Activated CD8-positive, alpha-beta memory T cell treated with anti-CD3 and anti-CD28 coated beads, Interleukin-2, amount 50 U/mL, for 4 hours (primary cell): Measurements from ENCODE around the gene PRKCH.
A peak's percentile ranks its signal among the peaks of the same experiment; 100 is the strongest.
"Not testable (repeated sequence)": the region's sequence is repeated elsewhere in the genome, so short reads cannot be mapped to it uniquely, and the experiment has no call there.

Experiments
- DNase-seq: peaks from one replicate; pipeline ENCODE4 v3.0.0-alpha.2; 2020

PRKCH gene

DNA sequence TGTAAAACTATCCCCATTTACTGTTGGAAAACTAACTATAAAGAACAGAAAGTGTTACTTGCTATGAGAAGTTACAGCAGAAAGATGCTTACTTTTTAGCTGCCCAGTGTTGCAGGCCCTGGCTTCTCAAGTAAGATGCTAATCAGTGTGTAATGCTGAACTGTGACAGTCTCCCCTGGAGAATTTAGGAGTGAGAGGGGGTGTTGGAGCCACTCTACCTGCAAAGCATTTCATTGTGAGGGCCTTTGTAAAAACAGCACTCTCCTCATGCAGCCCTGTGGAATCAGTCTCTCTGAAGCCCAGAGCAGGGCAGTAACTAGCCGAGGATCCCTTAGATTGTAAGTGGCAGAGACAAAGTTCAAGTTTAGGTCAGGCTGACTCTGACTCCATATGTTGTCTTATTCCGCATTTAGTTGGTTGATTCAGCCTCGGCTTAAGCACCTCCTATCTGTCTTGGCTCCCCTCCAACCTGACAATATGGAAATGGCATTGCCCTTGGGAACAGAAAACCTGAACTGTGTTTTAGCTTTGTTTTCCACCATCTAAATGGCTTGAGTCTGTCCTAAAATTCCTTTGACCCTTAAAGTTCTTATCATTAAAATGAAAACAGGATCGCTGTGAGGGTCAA is 141.3 kb downstream of the PRKCH start:
- no peak for DNase-seq

- no peak for DNase-seq
These were observed 142.4 kb downstream of the PRKCH start for GRCh38 chr14:61463664-61464285.

DNA sequence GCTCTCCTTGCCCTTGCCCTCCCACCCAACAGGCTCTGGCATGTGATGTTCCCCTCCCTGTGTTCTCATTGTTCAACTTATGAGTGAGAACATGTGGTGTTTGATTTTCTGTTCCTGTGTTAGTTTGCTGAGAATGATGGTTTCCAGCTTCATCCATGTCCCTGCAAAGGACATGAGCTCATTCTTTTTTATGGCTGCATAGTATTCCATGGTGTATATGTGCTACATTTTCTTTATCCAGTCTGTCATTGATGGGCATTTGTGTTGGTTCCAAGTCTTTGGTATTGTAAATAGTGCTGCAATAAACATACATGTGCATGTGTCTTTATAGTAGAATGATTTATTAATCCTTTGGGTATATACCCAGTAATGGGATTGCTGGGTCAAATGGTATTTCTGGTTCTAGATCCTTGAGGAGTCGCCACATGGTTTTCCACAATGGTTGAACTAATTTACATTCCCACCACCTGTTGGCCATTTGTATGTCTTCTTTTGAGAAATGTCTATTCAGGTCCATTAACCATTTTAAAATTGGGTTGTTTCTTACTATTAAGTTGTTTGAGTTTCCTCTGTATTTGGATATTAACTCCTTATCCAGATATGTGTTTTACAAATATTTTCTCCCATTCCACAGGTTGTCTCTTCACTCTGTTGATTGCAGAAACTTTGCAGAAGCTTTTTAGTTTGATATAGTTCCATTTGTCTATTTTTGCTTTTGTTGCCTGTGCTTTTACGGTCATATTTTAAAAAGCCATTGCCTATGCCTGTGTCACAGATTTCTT is 143.4 kb downstream of the PRKCH start:
- DNase-seq: not testable (repeated sequence)

- no peak for DNase-seq
These were observed 145.0 kb downstream of the PRKCH start for GRCh38 chr14:61466249-61466904.

DNA sequence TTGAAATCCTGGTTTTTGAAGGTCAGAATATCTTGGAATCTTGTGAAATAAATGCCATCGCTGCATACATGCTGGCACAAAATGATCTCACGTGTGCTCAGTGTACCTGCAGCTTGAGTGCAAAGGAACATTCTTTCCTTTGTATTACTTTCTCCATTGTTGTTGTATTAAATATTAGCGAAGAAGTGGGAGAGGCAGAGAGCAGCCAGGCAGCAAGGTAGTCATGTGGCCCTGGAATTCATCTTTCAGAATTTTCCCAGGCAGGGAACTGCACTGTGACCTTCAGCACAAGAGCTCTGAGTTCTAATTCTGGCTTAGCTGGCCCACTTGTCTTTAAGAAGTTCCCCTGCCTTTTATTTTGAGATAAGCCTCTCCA is 145.5 kb downstream of the PRKCH start:
- no peak for DNase-seq

GRCh38 chr14:61467296-61467695 is 145.9 kb downstream of the PRKCH start:
- no peak for DNase-seq

DNA sequence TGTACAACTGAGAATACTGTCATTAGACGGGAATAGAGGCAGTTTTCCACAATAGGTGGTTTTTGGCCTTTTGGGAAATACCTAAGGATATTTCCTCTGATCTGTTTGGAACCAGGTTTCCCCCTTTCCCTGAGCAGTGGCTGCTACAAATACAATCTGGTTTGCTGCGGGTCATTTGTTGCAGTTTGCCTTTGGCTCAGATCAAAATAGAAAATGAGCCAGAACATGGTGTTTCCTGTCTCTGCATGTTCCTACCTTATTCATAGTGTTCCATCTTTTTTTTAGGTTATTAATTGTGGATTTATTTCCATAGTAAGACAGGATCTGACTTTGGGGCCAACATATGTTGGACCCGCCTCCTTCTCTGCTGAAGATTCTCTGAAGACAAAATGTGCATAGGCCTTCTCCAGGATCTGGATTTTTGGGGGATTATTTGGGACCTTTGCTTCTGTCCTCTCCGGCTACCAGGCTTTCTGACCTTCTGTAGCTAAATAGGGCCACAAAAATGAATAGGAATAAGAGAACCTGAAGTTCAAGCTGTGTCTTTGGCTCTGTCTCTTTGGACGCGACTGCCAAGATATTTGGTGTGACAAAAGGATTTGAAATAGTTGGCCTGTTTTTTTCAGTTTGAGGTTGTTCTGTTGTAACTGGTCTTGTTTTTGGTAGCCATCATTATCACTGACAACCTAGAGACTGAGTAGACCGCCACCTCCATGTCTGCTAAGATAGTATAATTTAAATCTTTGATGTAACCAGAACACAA is 146.9 kb downstream of the PRKCH start:
- DNase-seq: no peak

GRCh38 chr14:61469781-61470180 is 148.4 kb downstream of the PRKCH start:
- DNase-seq: no peak

DNA sequence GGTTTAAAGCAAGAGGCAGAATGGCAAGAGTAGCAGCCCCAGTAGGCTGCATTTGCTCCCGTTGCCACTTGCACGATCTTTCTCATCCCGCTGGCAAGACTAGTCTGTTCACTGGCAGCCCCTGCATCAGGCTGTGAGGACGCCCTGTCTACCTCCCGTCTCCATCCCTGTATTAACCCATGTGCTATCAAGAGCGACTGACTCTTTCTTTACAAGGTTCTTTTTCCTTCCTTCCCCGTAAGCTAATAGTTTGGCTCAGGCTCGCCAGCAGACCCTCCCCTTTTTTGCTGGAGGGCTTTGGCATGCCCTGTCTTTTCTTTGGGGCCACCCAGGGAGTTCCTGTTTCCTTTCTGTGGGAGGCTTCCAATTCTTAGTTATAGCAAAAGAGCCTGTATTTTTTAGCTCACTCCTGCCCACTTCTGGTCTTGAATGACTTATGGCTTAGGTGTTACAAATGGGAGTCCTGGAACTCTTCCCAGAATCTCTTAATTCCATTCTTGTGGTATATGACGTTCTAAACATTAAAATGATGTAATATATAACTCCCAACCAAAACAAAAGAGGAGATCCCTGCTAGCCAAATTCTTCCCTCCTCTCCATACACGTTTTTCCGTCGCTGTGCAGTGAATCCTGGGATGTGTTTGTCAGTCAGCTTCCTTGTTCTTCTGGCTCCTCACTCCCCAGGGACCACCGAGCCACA is 149.0 kb downstream of the PRKCH start:
- DNase-seq: no peak

GRCh38 chr14:61470961-61471293 is 149.5 kb downstream of the PRKCH start:
- DNase-seq: no peak

GRCh38 chr14:61471297-61472005 is 150.1 kb downstream of the PRKCH start:
- no peak for DNase-seq

DNA sequence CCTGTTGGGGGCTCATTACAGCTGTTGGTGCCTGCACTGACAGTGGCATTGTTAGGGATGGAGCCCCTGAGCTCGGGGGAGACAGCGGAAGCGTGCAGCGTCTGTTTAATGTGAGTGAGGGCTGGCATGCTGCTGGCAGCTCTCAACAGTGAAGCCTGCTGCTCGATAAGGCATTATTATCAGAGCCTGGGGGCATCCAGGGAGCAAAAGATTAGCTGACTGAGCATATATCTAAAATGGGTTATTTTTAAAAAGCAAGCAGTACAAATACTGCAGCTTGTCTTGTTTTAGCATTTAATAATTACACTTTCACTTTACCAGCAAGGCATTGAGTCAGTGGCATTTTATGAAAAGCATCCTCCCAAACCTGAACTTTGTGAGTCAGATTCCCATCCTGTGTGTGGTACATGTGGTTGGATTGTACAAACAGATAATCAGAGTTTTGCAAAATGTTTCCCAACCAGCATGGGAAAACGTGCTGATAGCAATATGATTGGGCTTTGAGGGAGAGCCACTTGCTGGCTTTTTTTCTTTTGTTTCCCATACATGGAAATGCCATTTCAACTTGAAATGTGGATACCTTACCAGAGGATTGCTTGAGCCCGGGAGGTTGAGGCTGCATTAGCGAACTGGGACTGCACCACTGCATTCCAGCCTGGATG is 150.8 kb downstream of the PRKCH start:
- no peak for DNase-seq

DNA sequence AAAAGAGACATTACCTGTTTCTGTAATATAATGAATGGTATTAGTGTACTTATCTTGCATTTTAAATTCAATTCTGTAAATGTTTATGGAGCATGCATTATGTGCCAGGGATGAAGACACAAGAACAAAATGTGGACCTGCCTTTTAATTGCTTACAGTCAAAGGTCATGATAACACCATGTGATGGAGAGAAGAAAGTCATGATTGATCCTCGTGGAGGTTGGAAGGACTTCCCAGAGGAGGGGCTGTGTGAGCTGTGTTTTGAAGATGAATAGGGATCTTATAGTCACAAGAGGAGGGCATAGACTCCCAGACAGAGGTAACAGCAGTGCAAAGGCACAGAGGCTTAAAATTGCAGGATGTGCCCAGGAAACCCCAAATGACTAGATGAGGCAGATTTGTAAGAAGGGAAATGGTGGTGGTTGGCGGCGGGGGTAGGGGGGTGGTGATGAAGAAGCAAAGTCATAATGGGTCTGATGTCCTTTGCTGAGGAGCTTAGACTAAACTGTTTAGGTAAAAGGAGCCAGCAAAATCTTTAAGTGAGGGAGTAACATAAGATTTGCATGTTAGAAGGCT is 151.5 kb downstream of the PRKCH start:
- peak; percentile 67 for DNase-seq

- no peak for DNase-seq
These were observed 152.6 kb downstream of the PRKCH start for GRCh38 chr14:61474015-61474414.

DNA sequence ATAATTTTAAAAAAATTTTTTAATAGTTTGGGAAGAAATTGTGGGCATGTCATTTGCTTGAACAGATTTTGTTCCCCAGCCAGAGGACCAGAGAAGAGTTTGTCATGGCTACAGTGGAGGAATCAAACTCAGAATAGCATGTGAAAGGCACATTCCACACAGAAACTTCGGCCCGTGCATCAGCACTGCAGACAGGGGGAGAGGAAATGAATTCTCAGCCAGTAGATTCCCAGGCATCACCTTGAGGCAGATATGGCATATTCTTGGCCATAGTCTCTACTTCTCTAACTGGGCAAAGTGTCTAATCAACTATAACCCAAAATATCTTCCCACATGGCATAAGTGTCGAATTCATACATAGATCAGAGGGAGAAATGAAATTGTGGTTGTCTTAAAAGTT is 153.3 kb downstream of the PRKCH start:
- no peak for DNase-seq

GRCh38 chr14:61475316-61475715 is 153.9 kb downstream of the PRKCH start:
- no peak for DNase-seq

DNA sequence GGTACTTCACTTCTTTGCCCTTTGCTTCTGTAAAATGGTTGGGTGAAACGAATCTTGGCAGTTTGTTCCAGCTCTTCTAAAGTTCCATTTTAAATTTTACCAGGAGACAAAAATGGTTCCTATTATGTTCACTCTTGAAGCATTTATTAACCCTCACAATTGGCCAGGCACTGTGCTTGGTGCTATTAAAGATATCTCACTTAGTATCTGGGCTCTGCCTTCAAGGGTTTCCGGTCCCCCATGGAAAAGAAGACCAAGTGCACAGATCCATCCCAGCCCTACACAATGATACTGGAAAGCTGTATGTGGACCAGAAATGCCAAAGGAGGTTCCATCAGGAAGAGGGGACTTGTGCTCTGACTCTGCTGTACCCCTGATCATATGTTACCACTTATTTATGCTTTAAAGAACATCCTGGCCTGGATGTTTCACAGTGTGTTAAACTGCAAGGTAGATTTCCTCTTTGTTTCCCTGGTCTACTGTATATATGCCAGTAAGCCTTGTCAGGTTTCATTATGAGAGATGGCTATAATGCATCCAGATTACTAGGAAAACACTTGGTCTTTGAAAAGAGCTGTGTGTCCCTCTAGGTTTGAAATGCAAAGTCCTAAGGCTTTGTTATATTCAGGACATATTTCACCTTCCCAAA is 154.8 kb downstream of the PRKCH start:
- no peak for DNase-seq

DNA sequence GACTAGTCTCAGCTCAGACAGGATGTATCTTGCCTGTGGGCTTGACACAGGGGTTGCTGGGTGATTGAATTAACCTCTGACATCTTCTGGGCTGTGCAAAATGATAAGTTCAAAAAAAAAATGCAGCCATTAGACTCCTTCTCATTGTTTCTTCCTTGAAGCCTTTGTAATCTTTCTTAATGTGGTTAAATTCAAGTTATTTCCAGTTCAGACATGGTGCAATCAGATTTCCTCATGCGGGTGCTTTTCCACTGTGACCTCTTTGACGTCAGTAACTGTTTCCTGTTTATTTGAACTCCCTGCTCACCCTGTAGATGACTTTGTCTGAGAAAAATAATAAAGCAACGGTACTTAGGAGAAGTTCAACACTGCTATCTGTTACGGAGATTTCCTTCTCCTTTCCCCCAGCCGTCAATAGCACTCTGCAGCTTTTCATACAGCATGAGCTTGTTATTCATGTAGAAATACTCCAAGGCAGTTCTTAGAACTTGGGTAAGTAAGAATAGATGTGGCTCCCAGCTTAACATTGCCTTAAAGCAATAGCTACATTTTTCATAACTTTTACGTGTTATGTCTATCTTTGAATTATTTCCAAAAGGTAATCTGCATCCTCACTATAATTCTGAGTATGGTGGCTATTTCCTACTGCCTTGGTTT is 155.5 kb downstream of the PRKCH start:
- peak; percentile 51 for DNase-seq

GRCh38 chr14:61477712-61478462 is 156.5 kb downstream of the PRKCH start:
- no peak for DNase-seq
